ENCODE data around the gene SH2B3. TPM values are rescaled to one million over a fixed set of nuclear protein-coding genes. Genes with fewer than 3 reads are reported as not detected.

The SH2B3 gene
- total and polyA plus RNA-seq, 2 donors (not counting 3 experiments of a cell fraction or from before 2014, with no cell fraction given) = 63.1 to 97.9 TPM

GRCh38 chr12:111444314-111444924 is 38.7 kb downstream of the SH2B3 start:
- dilution Hi-C loops (cut with MboI; ENCODE audit: extremely low pct_ligation_motif_present, low sequenced_read_pairs) = no loop called here
- H2AFZ ChIP-seq (ENCODE audit: low read depth, low read length) = no peak overlapping the region
- no peaks in the 10 kb centered on the region for H4K20me1 ChIP-seq (replicated peaks; ENCODE audit: control insufficient read depth, extremely low read depth, insufficient read depth, low read length)
- no peaks in the 10 kb centered on the region for H3K9me1 ChIP-seq (replicated peaks; ENCODE audit: control insufficient read depth, extremely low read depth, insufficient read depth, low read length)
- ChIA-PET POLR2A (interaction anchor here (1.3 to 1.6 kb wide), 2 partner anchors 10 to 34 kb away, joined by 5 read pairs; no protein-coding TSS in a partner anchor), CTCF (interaction anchor here (1.0 to 16.4 kb wide), 11 partner anchors 7 to 46 kb away, joined by 3 to 464 read pairs (median 5); no protein-coding TSS in a partner anchor)
- intact Hi-C loops (cut with micrococcal nuclease) = no loop called here
- no peak overlapping the region for H3K4me3 ChIP-seq (replicated peaks in 1 of 3; ENCODE audit: insufficient read depth in 1 of 3, low read depth in 1 of 3, low read length in 3 of 3)
- DNase-seq (ENCODE audit: low read depth, low spot score) (no peak), FAIRE-seq (peak; percentile 64)
- TF ChIP-seq MAX (IDR thresholded peaks at IDR 0.05; ENCODE audit: insufficient read depth, insufficient read length) (no peak), FOS (IDR thresholded peaks at IDR 0.05; ENCODE audit: borderline replicate concordance, insufficient read depth, low read length) (no peak), MYC (IDR thresholded peaks at IDR 0.05; ENCODE audit: low read depth, low read length) (no peak), CTCF (IDR thresholded peaks at IDR 0.05; ENCODE audit: extremely low read depth in 1 of 2, insufficient read depth in 1 of 2, low read depth in 1 of 2, low read length in 2 of 2) (no peak), EZH2 (IDR thresholded peaks at IDR 0.05; ENCODE audit: borderline replicate concordance, low read depth, low read length, severe bottlenecking) (no peak), JUN (IDR thresholded peaks at IDR 0.05; ENCODE audit: borderline replicate concordance, insufficient read depth, insufficient read length, low read depth) (no peak), GATA2 (IDR thresholded peaks at IDR 0.05; ENCODE audit: insufficient read depth, insufficient read length, low read depth, low read length) (no peak), POLR2AphosphoS5 (IDR thresholded peaks at IDR 0.05; ENCODE audit: insufficient read depth, low read depth, low read length) (no peak), POLR2A (IDR thresholded peaks at IDR 0.05; ENCODE audit: low read depth, low read length) (no peak)
- H3K4me1 ChIP-seq (ENCODE audit: control insufficient read depth, extremely low read depth, insufficient read depth, low read length) = peaks cover 66% of the 10 kb centered on the region
- H3K79me2 ChIP-seq (ENCODE audit: control insufficient read depth, insufficient read depth, low read length) = peaks cover 81% of the 10 kb centered on the region
- no peaks in the 10 kb centered on the region for H3K27me3 ChIP-seq (ENCODE audit: control insufficient read depth in 2 of 2, insufficient read depth in 2 of 2, low read length in 2 of 2)
- peaks cover 21 to 38% of the 10 kb centered on the region in 2 experiments for H3K36me3 ChIP-seq (ENCODE audit: control insufficient read depth in 2 of 2, extremely low read depth in 1 of 2, insufficient read depth in 2 of 2, low read length in 2 of 2)
- H3K9ac ChIP-seq (replicated peaks; ENCODE audit: extremely low read depth, insufficient read depth, low read length) = no peak overlapping the region
- BruUV-seq (replicated peaks) = no TSS peak
- no peak overlapping the region for H3K4me2 ChIP-seq (ENCODE audit: insufficient read depth, low read length)
- H3K9me3 ChIP-seq (replicated peaks; ENCODE audit: control insufficient read depth, insufficient read depth, low read length) = no peaks in the 10 kb centered on the region
- peak overlapping the region; percentile 81 for H3K27ac ChIP-seq (ENCODE audit: insufficient read depth, low read depth, low read length)

Measured in endothelial cell of umbilical vein (primary cell).